B cell (primary cell): Measurements from ENCODE around the gene DOCK3. TPM values are rescaled to one million over a fixed set of nuclear protein-coding genes. Genes with fewer than 3 reads are reported as not detected.

Source experiments
- ATAC-seq: fragments of 200-7000 bp; cut with Tn5 transposase; one replicate; pipeline ENCODE4 v1.10.0; 2021; ENCODE audit warnings: low read depth, mild to moderate bottlenecking, moderate number of reproducible peaks, moderate library complexity
- CTCF ChIA-PET: fragments of 350-600 bp; sonication (Branson Sonifier 250); formaldehyde crosslinking; loops from one replicate; lab custom pipeline; 2021; ENCODE audit warnings: antibody characterized with exemption, inconsistent platforms; lab: Charles Lee
- POLR2A ChIA-PET: fragments of 350-600 bp; sonication (Branson Sonifier 250); formaldehyde crosslinking; loops from one replicate; lab custom pipeline; 2021; ENCODE audit warnings: antibody characterized with exemption; lab: Charles Lee
- DNase-seq: peaks from one replicate; pipeline ENCODE4 v3.0.0; 2013
- H2AFZ ChIP-seq: 2 replicates; pipeline ENCODE4 v1.6.1; 2012; ENCODE audit warnings: mild to moderate bottlenecking, low read depth, low read length; ENCODE audit not compliant: insufficient read depth, poor library complexity, severe bottlenecking
- H3K27ac ChIP-seq, 2 donors: 1 replicate in 1 of 2; 2 replicates in 1 of 2; pipeline ENCODE4 v1.5.1; 2012 to 2013; ENCODE audit warnings: low read length in 2 of 2, mild to moderate bottlenecking in 2 of 2, moderate library complexity in 1 of 2
- H3K27me3 ChIP-seq, 4 experiments: fragments of 200-600 bp in 1 of 4; sonication (generic) in 1 of 4; replicated peaks in 1 of 4; 1 replicate in 2 of 4; 2 replicates in 2 of 4; pipeline versions ENCODE4 v1.6.1 to v1.7.0; 2013 to 2016; ENCODE audit warnings: low read length in 3 of 4, mild to moderate bottlenecking in 2 of 4, mixed read lengths in 1 of 4, moderate library complexity in 1 of 4; ENCODE audit not compliant: insufficient read depth in 4 of 4, control insufficient read depth in 3 of 4; ENCODE audit errors: control extremely low read depth in 1 of 4
- H3K36me3 ChIP-seq, 2 experiments: replicated peaks in 1 of 2; 1 replicate in 1 of 2; 2 replicates in 1 of 2; pipeline versions ENCODE4 v1.6.1 to v1.7.1; 2013; ENCODE audit warnings: low read length in 1 of 2; ENCODE audit not compliant: insufficient read depth in 2 of 2, control insufficient read depth in 1 of 2; ENCODE audit errors: control extremely low read depth in 1 of 2, extremely low read depth in 1 of 2
- H3K4me1 ChIP-seq, 2 donors: fragments of 200-600 bp in 1 of 2; sonication (generic) in 1 of 2; 1 replicate in 1 of 2; 2 replicates in 1 of 2; pipeline versions ENCODE4 v1.5.1 to v1.6.1; 2013 to 2017; ENCODE audit warnings: low read length in 2 of 2; ENCODE audit not compliant: control insufficient read depth in 2 of 2, insufficient read depth in 2 of 2
- H3K4me2 ChIP-seq: replicated peaks from 2 replicates; pipeline ENCODE3; 2012; ENCODE audit warnings: mild to moderate bottlenecking, low read depth, low read length; ENCODE audit not compliant: poor library complexity, severe bottlenecking
- H3K4me3 ChIP-seq, 5 experiments: fragments of 200-600 bp in 1 of 5; sonication (generic) in 1 of 5; 1 replicate in 3 of 5; 2 replicates in 2 of 5; pipeline versions ENCODE4 v1.5.1 to v1.7.0; 2011 to 2016; ENCODE audit warnings: low read length in 4 of 5, mild to moderate bottlenecking in 4 of 5, low read depth in 2 of 5, control low read depth in 1 of 5, moderate library complexity in 1 of 5; ENCODE audit not compliant: insufficient read depth in 1 of 5; ENCODE audit errors: control extremely low read depth in 1 of 5, extremely low read depth in 1 of 5
- H3K79me2 ChIP-seq: fragments of 200-600 bp; sonication (generic); one replicate; pipeline ENCODE4 v1.6.0; 2016; ENCODE audit warnings: low read length; ENCODE audit not compliant: control insufficient read depth, insufficient read depth
- H3K9ac ChIP-seq: fragments of 200-600 bp; sonication (generic); 2 replicates; pipeline ENCODE4 v1.6.1; 2017; ENCODE audit warnings: mild to moderate bottlenecking, low read length, moderate library complexity
- H3K9me3 ChIP-seq, 3 donors: one replicate each; pipeline versions ENCODE4 v1.6.1 to v1.7.1; 2013; ENCODE audit warnings: low read length in 2 of 3; ENCODE audit not compliant: control insufficient read depth in 2 of 3, insufficient read depth in 1 of 3; ENCODE audit errors: control extremely low read depth in 1 of 3
- H4K20me1 ChIP-seq: 2 replicates; pipeline ENCODE4 v1.6.0; 2012; ENCODE audit warnings: mild to moderate bottlenecking, low read length; ENCODE audit not compliant: insufficient read depth, control insufficient read depth, poor library complexity, severe bottlenecking
- H3K27ac Mint-ChIP-seq: one replicate; pipeline ENCODE4 v1.8.0; 2021; ENCODE audit warnings: mixed read lengths
- H3K27me3 Mint-ChIP-seq: one replicate; pipeline ENCODE4 v1.8.0; 2021; ENCODE audit warnings: mixed read lengths
- H3K4me1 Mint-ChIP-seq: one replicate; pipeline ENCODE4 v1.8.0; 2021; ENCODE audit warnings: mixed read lengths
- H3K4me3 Mint-ChIP-seq: one replicate; pipeline ENCODE4 v1.8.0; 2021; ENCODE audit warnings: mixed read lengths
- H3K9me3 Mint-ChIP-seq: one replicate; pipeline ENCODE4 v1.8.0; 2022; ENCODE audit warnings: mixed read lengths; ENCODE audit not compliant: insufficient read depth
- EZH2 ChIP-seq: IDR thresholded peaks from 2 replicates; pipeline ENCODE4 v1.6.1; 2012; ENCODE audit warnings: borderline replicate concordance, low read depth, mild to moderate bottlenecking, moderate library complexity, low read length; ENCODE audit not compliant: insufficient read depth, poor library complexity, severe bottlenecking
- WGBS: methylation state at CpG from one replicate; pipeline ENCODE4 v1.1.5; 2013; ENCODE audit warnings: missing lambda C conversion rate; ENCODE audit not compliant: insufficient coverage; 5-methylcytosine and 5-hydroxymethylcytosine counted together
- intact Hi-C: fragments of 100-400 bp; cut with micrococcal nuclease; formaldehyde crosslinking; loops from one replicate; pipeline ENCODE4 v1.10.0; 2022
- polyA plus RNA-seq: library from polyadenylated mRNA; depleted of rRNA; stranded (reverse); fragments of >200 nt; gene quantifications from 2 replicates; pipeline ENCODE4 v1.2.3, GENCODE V29; 2012
- total RNA-seq, 2 donors: library from RNA; stranded (reverse); fragments of 120-200 nt in 1 of 2; gene quantifications; 1 replicate in 1 of 2; 2 replicates in 1 of 2; pipeline versions ENCODE4 v1.2.3 to v1.2.4, GENCODE V29; 2013 to 2022
- TF ChIP-seq, protein P1 (sequence below): fragments of 200-600 bp; IDR thresholded peaks from one replicate; pipeline ENCODE4 v1.8.0; 2022; ENCODE audit warnings: antibody characterized with exemption, mild to moderate bottlenecking

The DOCK3 gene
- total and polyA plus RNA-seq, 2 donors (not counting 1 experiment from before 2014, with no cell fraction given), result 0.06 to 0.30 TPM

DNA sequence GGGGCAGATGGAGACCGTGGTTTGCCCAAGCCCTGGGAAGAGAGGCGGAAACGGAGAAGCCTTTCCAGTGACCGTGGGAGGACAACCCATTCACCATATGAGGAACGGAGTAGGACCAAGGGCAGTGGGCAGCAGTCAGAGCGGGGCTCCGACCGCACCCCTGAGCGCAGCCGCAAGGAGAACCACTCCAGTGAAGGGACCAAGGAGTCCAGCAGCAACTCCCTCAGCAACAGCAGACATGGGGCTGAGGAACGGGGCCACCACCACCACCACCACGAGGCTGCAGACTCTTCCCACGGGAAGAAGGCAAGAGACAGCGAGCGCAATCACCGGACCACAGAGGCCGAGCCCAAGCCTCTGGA, 718.4 kb downstream of the DOCK3 start:
- Histone ChIP-seq H3K27ac (no peak overlapping the region), H3K4me3 (no peak overlapping the region), H4K20me1 (peaks cover 55% of the 10 kb centered on the region), H3K27me3 (no peaks in the 10 kb centered on the region), H3K4me1 (peaks cover 18 to 33% of the 10 kb centered on the region in 2 donors), H2AFZ (no peak overlapping the region), H3K9ac (no peak overlapping the region), H3K36me3 (peaks cover 1 to 64% of the 10 kb centered on the region in 2 experiments), H3K9me3 (no peaks in the 10 kb centered on the region), H3K79me2 (peaks cover 50% of the 10 kb centered on the region), H3K4me2 (peak overlapping the region; percentile 91)
- ChIA-PET POLR2A (no interaction called here), CTCF (interaction anchor here (1.0 to 1.2 kb wide), 2 partner anchors 279 to 289 kb away, joined by 3 read pairs; no protein-coding TSS in a partner anchor)
- intact Hi-C loops, result loop anchor here (10.0 kb wide), 1 partner anchor 1142 kb away; the partner anchor contains the start of genes NT5DC2 and UQCC5
- ATAC-seq, result no peak
- H3K27ac Mint-ChIP-seq, result no peak overlapping the region
- WGBS, result 94% methylated on average over 17 of the region's 17 CpGs
- peaks cover 46% of the 10 kb centered on the region for H3K4me1 Mint-ChIP-seq
- TF ChIP-seq, protein P1, sequence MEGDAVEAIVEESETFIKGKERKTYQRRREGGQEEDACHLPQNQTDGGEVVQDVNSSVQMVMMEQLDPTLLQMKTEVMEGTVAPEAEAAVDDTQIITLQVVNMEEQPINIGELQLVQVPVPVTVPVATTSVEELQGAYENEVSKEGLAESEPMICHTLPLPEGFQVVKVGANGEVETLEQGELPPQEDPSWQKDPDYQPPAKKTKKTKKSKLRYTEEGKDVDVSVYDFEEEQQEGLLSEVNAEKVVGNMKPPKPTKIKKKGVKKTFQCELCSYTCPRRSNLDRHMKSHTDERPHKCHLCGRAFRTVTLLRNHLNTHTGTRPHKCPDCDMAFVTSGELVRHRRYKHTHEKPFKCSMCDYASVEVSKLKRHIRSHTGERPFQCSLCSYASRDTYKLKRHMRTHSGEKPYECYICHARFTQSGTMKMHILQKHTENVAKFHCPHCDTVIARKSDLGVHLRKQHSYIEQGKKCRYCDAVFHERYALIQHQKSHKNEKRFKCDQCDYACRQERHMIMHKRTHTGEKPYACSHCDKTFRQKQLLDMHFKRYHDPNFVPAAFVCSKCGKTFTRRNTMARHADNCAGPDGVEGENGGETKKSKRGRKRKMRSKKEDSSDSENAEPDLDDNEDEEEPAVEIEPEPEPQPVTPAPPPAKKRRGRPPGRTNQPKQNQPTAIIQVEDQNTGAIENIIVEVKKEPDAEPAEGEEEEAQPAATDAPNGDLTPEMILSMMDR, result no peak
- TF ChIP-seq EZH2, result no peak
- no peak for DNase-seq
- H3K4me3 Mint-ChIP-seq, result peak overlapping the region; percentile 13
- no peaks in the 10 kb centered on the region for H3K9me3 Mint-ChIP-seq
- no peaks in the 10 kb centered on the region for H3K27me3 Mint-ChIP-seq

DNA sequence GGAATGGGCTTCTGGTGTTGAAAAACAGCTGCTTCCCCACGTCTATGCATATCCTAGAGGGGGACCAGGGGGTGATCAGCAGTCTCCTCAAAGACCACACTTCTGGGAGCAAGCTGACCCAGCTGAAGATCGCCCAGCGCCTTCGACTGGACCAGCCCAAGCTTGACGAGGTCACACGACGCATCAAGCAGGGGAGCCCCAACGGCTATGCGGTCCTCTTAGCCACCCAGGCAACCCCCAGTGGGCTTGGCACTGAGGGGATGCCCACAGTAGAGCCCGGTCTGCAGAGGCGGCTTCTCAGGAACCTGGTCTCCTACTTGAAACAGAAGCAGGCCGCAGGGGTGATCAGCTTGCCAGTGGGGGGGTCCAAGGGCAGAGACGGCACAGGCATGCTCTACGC, 718.8 kb downstream of the DOCK3 start:
- H3K9ac ChIP-seq, result no peak overlapping the region
- ChIA-PET POLR2A (no interaction called here), CTCF (interaction anchor here (1.0 to 1.2 kb wide), 3 partner anchors 12 to 289 kb away, joined by 3 read pairs; no protein-coding TSS in a partner anchor)
- H3K79me2 ChIP-seq, result peaks cover 50% of the 10 kb centered on the region
- Mint-ChIP-seq H3K27me3 (no peaks in the 10 kb centered on the region), H3K27ac (peak overlapping the region; percentile 26), H3K4me1 (peaks cover 46% of the 10 kb centered on the region), H3K4me3 (peak overlapping the region; percentile 54), H3K9me3 (no peaks in the 10 kb centered on the region)
- 93% methylated on average over 14 of the region's 14 CpGs for WGBS
- peaks cover 1 to 65% of the 10 kb centered on the region in 2 experiments for H3K36me3 ChIP-seq
- ATAC-seq (no peak), DNase-seq (no peak)
- H3K4me2 ChIP-seq, result no peak overlapping the region
- peaks cover 18 to 33% of the 10 kb centered on the region in 2 donors for H3K4me1 ChIP-seq
- peaks cover 55% of the 10 kb centered on the region for H4K20me1 ChIP-seq
- H3K27ac ChIP-seq, result no peak overlapping the region
- TF ChIP-seq, protein P1, result no peak
- TF ChIP-seq EZH2, result no peak
- H3K9me3 ChIP-seq, result no peaks in the 10 kb centered on the region
- no peak overlapping the region for H3K4me3 ChIP-seq
- intact Hi-C loops, result loop anchor here (10.0 kb wide), 1 partner anchor 1141 kb away; the partner anchor contains the start of genes NT5DC2 and UQCC5
- H3K27me3 ChIP-seq, result no peaks in the 10 kb centered on the region
- no peak overlapping the region for H2AFZ ChIP-seq
